Measurements from ENCODE around the gene UMPS.

The UMPS gene

DNA sequence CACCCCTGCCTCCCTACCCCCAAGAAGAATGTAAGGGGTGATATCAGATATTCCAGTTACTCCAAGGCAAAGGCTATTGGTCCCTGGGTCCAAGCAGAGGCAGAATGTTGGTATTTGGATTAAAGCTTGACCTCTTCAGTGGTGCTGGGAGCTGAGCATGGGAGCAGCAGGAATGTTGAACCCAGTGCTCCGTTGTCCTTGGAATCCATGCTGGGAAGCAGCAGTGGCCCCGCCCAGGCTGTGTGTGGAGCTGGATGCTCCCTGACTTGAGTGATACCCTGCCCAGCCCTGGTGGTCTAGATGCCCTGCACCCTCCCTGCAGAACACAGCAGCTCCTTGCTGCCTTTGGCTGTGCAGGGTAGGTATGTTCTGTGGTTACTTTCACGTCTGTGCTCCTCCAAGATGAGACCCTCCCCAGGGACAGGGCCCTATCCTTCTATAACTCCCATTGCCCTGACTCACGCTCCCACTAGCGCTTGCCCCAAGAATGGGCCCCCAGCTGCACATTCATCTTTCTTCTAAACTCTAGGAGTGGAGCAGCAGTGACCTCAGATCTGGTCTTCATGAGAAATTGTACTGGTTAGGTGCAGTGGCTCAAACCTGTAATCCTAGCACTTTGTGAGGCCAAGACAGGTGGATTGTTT is 35.1 kb downstream of the UMPS start:
- no peaks in the 10 kb centered on the region for H3K9me3 ChIP-seq (ENCODE audit: control insufficient read depth in 1 of 2, low read length in 2 of 2)
- no peaks in the 10 kb centered on the region for H3K27me3 ChIP-seq (ENCODE audit: low read depth, low read length)
- H3K4me1 ChIP-seq (ENCODE audit: control insufficient read depth in 1 of 2, insufficient read depth in 2 of 2, low read length in 2 of 2): peaks cover 6 to 7% of the 10 kb centered on the region in 2 donors
- peaks cover 34 to 37% of the 10 kb centered on the region in 2 donors for H3K36me3 ChIP-seq (ENCODE audit: control insufficient read depth in 1 of 2, insufficient read depth in 2 of 2, low read length in 2 of 2)
- H3K4me3 ChIP-seq (ENCODE audit: low read depth in 1 of 2, low read length in 2 of 2): no peak overlapping the region
- no peak overlapping the region for H3K27ac ChIP-seq (ENCODE audit: low read length)

DNA sequence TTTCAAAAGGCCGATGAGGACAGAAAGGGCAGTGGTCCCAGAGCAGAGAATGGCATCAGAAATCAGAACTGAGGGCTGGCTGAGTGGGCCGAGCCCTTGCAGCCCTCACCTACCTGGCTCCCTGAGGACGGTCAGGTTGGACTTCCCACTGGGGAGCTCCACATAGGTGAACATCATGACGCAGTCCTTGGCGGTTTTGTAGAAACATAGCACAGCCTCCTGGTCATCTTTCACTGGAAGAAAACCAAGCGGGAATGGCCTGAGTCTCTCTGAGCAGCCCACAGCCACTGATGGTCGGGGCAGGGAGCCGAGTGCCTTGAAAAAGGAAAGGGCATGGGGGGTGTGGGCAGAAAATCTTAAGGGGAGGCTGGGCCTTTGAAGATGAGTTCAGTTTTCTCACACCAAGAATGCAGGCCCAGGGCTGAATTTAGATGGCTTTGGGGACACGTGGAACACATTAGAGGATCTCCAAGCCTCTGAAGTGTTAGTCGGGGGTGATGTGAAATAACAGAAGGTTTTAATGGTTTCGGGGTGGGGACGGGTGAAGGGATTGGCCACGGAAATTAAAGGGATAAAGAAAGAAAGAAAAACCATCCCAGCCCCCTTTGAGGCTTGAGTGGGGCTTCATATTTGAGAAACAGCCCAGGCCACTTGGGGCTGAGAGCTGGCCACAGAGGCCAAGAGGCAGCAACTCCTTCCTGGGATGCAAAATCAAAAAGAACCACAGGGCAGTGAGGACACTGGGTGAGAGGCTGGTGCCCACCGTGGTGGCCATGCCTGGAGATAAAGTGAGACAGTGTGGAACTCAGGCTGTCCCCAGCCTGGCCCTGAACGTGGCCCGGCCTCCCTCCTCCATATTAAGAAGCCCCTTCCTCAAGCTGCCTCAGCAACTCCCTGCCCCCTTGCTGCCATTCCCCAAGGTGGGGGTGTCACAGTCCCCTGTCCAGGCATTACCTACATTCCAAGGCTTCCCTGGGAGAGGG is 36.2 kb downstream of the UMPS start:
- no peaks in the 10 kb centered on the region for H3K9me3 ChIP-seq (ENCODE audit: control insufficient read depth in 1 of 2, low read length in 2 of 2)
- H3K27me3 ChIP-seq (ENCODE audit: low read depth, low read length): no peaks in the 10 kb centered on the region
- peaks cover 0 to 16% of the 10 kb centered on the region in 2 donors for H3K4me1 ChIP-seq (ENCODE audit: control insufficient read depth in 1 of 2, insufficient read depth in 2 of 2, low read length in 2 of 2)
- H3K27ac ChIP-seq (ENCODE audit: low read length): no peak overlapping the region
- peaks cover 34 to 37% of the 10 kb centered on the region in 2 donors for H3K36me3 ChIP-seq (ENCODE audit: control insufficient read depth in 1 of 2, insufficient read depth in 2 of 2, low read length in 2 of 2)
- no peak overlapping the region for H3K4me3 ChIP-seq (ENCODE audit: low read depth in 1 of 2, low read length in 2 of 2)

DNA sequence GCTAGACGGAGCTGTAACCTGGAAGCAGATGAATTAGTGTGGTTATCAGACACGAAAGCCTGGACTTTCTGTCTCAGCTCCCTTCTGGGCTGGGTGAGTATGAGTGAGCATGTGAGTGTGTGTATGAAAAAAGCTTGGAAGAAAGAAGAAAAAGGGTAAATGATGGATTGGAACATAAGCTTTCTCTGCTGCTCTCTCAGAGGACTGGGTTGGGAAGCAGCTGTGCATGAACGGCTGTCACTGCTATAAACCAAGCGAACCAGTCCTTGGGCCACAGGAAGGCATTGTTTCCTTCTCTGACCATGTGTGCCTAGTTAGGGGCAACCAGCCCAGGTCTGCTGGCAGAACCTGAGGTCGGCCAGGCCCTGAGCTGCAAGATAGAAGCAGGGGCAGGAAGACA is 37.0 kb downstream of the UMPS start:
- H3K4me1 ChIP-seq (ENCODE audit: control insufficient read depth in 1 of 2, insufficient read depth in 2 of 2, low read length in 2 of 2): peaks cover 7 to 25% of the 10 kb centered on the region in 2 donors
- peaks cover 34 to 37% of the 10 kb centered on the region in 2 donors for H3K36me3 ChIP-seq (ENCODE audit: control insufficient read depth in 1 of 2, insufficient read depth in 2 of 2, low read length in 2 of 2)
- H3K4me3 ChIP-seq (ENCODE audit: low read depth in 1 of 2, low read length in 2 of 2): no peak overlapping the region
- no peak overlapping the region for H3K27ac ChIP-seq (ENCODE audit: low read length)
- no peaks in the 10 kb centered on the region for H3K27me3 ChIP-seq (ENCODE audit: low read depth, low read length)
- no peaks in the 10 kb centered on the region for H3K9me3 ChIP-seq (ENCODE audit: control insufficient read depth in 1 of 2, low read length in 2 of 2)

DNA sequence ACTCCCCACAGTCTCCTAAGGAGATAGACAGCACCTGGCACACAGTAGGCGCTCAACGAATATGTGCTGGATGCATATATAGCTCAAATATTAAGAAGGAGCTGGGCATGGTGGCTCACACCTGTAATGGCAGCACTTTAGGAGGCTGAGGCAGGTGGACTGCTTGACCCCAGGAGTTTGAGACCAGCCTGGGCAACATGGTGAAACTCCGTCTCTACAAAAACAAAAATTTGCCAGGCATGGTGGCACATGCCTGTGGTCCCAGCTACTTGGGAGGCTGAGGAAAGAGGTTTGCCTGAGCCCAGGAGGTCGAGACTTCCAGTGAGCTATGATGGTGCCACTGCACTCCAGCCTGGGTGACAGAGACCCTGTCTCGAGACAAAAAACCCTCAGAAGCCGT is 37.4 kb downstream of the UMPS start:
- H3K27ac ChIP-seq (ENCODE audit: low read length): no peak overlapping the region
- H3K9me3 ChIP-seq (ENCODE audit: control insufficient read depth in 1 of 2, low read length in 2 of 2): no peaks in the 10 kb centered on the region
- no peak overlapping the region for H3K4me3 ChIP-seq (ENCODE audit: low read depth in 1 of 2, low read length in 2 of 2)
- no peaks in the 10 kb centered on the region for H3K27me3 ChIP-seq (ENCODE audit: low read depth, low read length)
- peaks cover 34 to 37% of the 10 kb centered on the region in 2 donors for H3K36me3 ChIP-seq (ENCODE audit: control insufficient read depth in 1 of 2, insufficient read depth in 2 of 2, low read length in 2 of 2)
- H3K4me1 ChIP-seq (ENCODE audit: control insufficient read depth in 1 of 2, insufficient read depth in 2 of 2, low read length in 2 of 2): peaks cover 8 to 29% of the 10 kb centered on the region in 2 donors

DNA sequence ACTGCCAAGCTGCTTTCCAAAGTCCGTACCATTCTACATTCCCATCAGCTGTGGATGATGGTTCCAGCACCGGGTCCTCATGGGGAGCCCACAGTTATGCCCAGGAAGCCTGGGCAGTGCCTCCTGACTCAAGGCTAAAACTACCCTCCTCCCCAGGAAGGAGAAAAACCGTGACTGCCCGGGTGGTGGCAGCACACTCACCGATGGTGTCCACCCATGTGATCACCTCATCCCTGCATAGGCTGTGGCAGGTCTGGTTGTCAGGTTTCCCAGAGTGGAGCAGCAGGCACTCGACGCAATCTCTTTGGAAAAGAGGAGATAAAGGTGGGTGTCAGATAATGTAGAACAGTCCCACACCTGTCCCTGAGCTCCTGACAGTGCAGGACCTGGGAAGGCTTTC is 38.6 kb downstream of the UMPS start:
- Histone ChIP-seq H3K27ac (ENCODE audit: low read length) (no peak overlapping the region), H3K4me1 (ENCODE audit: control insufficient read depth in 1 of 2, insufficient read depth in 2 of 2, low read length in 2 of 2) (peaks cover 9 to 41% of the 10 kb centered on the region in 2 donors), H3K9me3 (ENCODE audit: control insufficient read depth in 1 of 2, low read length in 2 of 2) (no peaks in the 10 kb centered on the region), H3K27me3 (ENCODE audit: low read depth, low read length) (no peaks in the 10 kb centered on the region), H3K4me3 (ENCODE audit: low read depth in 1 of 2, low read length in 2 of 2) (no peak overlapping the region), H3K36me3 (ENCODE audit: control insufficient read depth in 1 of 2, insufficient read depth in 2 of 2, low read length in 2 of 2) (peaks cover 30% of the 10 kb centered on the region in 2 donors)

DNA sequence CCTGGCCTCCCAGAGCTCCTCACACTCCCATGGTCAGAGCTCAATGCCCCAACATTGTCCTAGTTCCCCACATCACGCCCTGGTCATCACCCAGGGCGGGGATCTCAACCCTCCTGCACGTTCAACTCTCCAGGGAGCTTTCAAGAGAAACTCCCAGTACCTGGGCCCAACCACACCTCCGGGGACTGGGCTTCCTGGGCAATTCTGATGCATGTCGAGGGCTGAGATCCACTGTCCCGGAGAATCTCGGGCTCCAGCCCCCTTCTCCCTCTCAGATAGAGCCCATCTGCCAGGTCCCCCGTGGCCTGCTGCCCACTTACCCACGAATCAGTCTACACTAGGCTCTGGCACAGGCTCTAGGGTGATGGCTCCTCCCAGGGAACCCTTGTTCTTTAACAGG is 39.2 kb downstream of the UMPS start:
- peaks cover 23 to 24% of the 10 kb centered on the region in 2 donors for H3K36me3 ChIP-seq (ENCODE audit: control insufficient read depth in 1 of 2, insufficient read depth in 2 of 2, low read length in 2 of 2)
- H3K27ac ChIP-seq (ENCODE audit: low read length): no peak overlapping the region
- no peak overlapping the region for H3K4me3 ChIP-seq (ENCODE audit: low read depth in 1 of 2, low read length in 2 of 2)
- H3K4me1 ChIP-seq (ENCODE audit: control insufficient read depth in 1 of 2, insufficient read depth in 2 of 2, low read length in 2 of 2): peaks cover 14 to 47% of the 10 kb centered on the region in 2 donors
- no peaks in the 10 kb centered on the region for H3K9me3 ChIP-seq (ENCODE audit: control insufficient read depth in 1 of 2, low read length in 2 of 2)
- H3K27me3 ChIP-seq (ENCODE audit: low read depth, low read length): no peaks in the 10 kb centered on the region

DNA sequence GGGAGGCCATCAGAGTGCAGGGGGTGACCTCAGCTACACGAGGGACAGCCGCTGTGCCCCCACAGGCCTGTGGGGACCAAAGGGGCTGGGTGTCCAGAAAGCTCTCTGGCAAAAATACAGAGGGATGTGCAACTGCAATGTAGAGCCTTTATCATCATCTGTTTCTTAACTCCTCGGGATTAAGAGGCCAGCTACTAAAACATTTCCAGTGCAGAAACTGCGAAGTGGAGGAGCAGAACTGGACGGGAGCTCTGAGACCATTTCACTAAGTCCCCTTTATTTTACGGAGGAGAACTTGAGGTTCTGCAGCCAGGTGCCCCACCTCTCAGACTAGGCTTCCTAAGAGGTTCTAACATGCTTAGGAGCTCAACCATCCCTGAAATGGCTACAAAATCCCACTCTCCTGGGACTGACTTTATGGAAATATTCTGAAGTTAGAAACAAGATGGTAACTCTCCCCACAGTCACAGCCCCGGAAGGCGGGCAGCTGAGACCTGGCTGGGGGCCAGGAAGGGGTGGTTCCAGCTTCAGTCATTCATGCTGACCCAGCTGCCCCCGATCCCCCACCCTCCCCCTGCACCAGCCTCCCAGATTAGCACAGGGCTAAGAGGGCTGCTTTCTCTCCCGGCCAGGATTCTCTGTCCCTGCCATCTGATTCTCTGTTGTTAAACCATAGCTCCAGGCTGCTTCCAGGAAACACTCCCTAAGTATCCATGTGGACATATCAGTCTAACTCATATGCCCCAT is 40.3 kb downstream of the UMPS start:
- Histone ChIP-seq H3K9me3 (ENCODE audit: control insufficient read depth in 1 of 2, low read length in 2 of 2) (no peaks in the 10 kb centered on the region), H3K36me3 (ENCODE audit: control insufficient read depth in 1 of 2, insufficient read depth in 2 of 2, low read length in 2 of 2) (peaks cover 15 to 16% of the 10 kb centered on the region in 2 donors), H3K4me1 (ENCODE audit: control insufficient read depth in 1 of 2, insufficient read depth in 2 of 2, low read length in 2 of 2) (peaks cover 14 to 52% of the 10 kb centered on the region in 2 donors), H3K27ac (ENCODE audit: low read length) (no peak overlapping the region), H3K27me3 (ENCODE audit: low read depth, low read length) (no peaks in the 10 kb centered on the region), H3K4me3 (ENCODE audit: low read depth in 1 of 2, low read length in 2 of 2) (no peak overlapping the region)

DNA sequence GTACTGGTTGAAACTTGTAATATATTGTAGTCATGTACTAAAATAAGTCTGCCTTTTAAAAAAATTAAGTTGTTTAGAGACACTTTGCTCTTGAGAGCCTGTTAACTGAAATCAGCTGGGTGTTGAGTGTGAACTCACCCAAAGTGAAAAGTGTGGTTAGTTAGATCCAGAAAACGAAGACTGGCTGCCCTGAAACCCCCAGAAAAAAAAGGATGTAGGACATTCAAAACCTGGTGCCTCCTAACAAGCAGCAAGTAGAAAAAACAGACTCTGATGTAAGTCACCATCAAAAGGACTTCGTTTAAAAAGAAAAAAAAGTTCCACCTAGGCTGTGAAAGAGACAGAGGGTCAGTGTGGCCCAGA is 40.8 kb downstream of the UMPS start:
- peaks cover 14 to 15% of the 10 kb centered on the region in 2 donors for H3K36me3 ChIP-seq (ENCODE audit: control insufficient read depth in 1 of 2, insufficient read depth in 2 of 2, low read length in 2 of 2)
- no peaks in the 10 kb centered on the region for H3K27me3 ChIP-seq (ENCODE audit: low read depth, low read length)
- H3K4me3 ChIP-seq (ENCODE audit: low read depth in 1 of 2, low read length in 2 of 2): no peak overlapping the region
- H3K9me3 ChIP-seq (ENCODE audit: control insufficient read depth in 1 of 2, low read length in 2 of 2): no peaks in the 10 kb centered on the region
- no peak overlapping the region for H3K27ac ChIP-seq (ENCODE audit: low read length)
- peaks cover 14 to 52% of the 10 kb centered on the region in 2 donors for H3K4me1 ChIP-seq (ENCODE audit: control insufficient read depth in 1 of 2, insufficient read depth in 2 of 2, low read length in 2 of 2)

DNA sequence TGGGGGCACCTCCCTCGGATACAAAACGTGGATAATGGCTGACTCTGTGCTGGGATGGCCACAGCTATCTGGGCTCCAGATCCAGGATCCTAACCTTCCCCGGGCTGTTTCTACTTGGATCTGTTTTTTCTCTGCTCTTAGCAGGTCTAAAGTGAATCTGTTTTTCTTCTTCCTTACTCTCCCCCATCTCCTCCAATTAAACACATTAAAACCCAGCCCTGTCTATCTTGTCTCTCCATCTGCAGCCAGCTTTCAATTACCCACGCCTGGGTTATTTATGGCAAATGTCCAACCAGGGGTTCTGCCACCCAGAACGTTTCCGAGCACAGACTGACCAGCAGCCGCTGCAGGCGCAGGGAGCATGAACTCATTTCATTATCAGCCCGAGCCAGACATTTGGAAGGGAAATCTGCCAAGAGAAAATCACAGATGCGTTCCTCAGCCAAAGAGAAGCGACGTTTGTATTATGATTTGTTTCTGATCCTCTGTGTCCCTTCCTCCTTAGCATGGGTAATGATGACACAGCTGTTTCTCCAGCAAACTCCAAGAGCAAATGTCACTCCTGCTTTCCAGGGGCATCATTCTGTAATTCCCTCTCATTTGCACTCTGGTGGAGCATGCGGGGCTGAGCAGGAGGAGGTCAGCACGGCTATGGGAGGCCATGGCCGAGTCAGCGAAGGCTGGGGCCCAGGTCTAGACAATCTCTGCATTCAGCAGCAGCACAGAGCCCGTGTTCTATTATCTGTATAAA is 42.0 kb downstream of the UMPS start:
- Histone ChIP-seq H3K27me3 (ENCODE audit: low read depth, low read length) (no peaks in the 10 kb centered on the region), H3K4me1 (ENCODE audit: control insufficient read depth in 1 of 2, insufficient read depth in 2 of 2, low read length in 2 of 2) (peaks cover 14 to 52% of the 10 kb centered on the region in 2 donors), H3K36me3 (ENCODE audit: control insufficient read depth in 1 of 2, insufficient read depth in 2 of 2, low read length in 2 of 2) (peaks cover 3 to 15% of the 10 kb centered on the region in 2 donors), H3K9me3 (ENCODE audit: control insufficient read depth in 1 of 2, low read length in 2 of 2) (no peaks in the 10 kb centered on the region), H3K27ac (ENCODE audit: low read length) (peak overlapping the region; percentile 42), H3K4me3 (ENCODE audit: low read depth in 1 of 2, low read length in 2 of 2) (peak overlapping the region in 1 of 2 donors; percentile 26)

DNA sequence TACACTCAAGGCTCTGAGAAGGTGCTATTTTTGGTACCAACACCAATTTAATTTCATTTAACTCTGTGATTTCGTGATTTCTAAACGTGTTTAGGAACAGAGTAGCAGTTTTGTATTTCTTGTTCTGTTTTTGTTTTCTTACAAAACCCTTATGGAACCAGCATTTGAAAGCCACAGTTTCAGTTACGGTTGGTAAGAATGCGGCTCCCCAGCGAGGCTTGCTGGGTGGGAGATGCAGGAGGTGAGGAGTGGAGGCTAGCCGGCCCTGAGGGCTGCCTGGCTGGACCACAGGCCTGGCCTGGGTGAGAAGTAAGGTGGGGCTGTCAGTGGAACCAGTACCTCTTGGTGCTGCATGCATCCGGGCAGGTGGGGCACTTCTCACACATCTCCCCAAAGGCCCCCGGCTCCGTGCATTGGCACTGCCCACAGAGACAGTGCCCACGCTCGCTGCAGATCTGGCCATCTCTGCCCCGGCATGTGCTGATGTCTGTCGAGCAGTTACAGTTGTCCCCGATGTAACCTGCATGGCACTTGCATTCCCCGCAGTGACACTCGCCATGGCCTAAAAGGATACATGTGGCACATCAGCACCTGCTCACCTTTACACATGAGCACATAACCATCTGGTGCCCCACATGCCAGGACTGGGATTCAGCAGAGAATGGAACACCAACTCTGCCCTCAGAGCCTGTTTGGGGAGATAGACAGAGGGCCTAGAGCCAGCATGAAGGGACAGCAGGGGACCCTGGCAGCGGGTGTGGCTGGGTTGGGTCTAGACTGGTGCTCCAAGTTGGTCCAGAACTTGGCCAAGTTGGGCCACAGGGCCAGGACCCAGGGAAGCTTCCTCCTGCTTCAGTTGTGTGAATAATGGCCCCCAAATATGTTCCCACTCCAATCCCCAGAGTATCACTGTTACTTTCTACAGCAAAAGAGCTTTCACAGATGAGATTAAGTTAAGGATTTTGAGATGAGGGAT is 43.4 kb downstream of the UMPS start:
- no peaks in the 10 kb centered on the region for H3K9me3 ChIP-seq (ENCODE audit: control insufficient read depth in 1 of 2, low read length in 2 of 2)
- H3K27me3 ChIP-seq (ENCODE audit: low read depth, low read length): no peaks in the 10 kb centered on the region
- no peak overlapping the region for H3K27ac ChIP-seq (ENCODE audit: low read length)
- no peak overlapping the region for H3K4me3 ChIP-seq (ENCODE audit: low read depth in 1 of 2, low read length in 2 of 2)
- H3K36me3 ChIP-seq (ENCODE audit: control insufficient read depth in 1 of 2, insufficient read depth in 2 of 2, low read length in 2 of 2): peaks cover 3 to 10% of the 10 kb centered on the region in 2 donors
- H3K4me1 ChIP-seq (ENCODE audit: control insufficient read depth in 1 of 2, insufficient read depth in 2 of 2, low read length in 2 of 2): peaks cover 14 to 61% of the 10 kb centered on the region in 2 donors

Measured in muscle layer of duodenum (tissue), 2 donors.